ENCODE results near the gene UBE2E1.
"Not testable (repeated sequence)": the region's sequence is repeated elsewhere in the genome, so short reads cannot be mapped to it uniquely, and the experiment has no call there.

GRCh38 chr3:23917679-23918303 lies 112.0 kb downstream of the UBE2E1 start:
- TF ChIP-seq CTCF, POLR2AphosphoS5 (IDR thresholded peaks at IDR 0.05): not testable (repeated sequence)
